ENCODE measurements around the gene CACNB4.
"Not testable (repeated sequence)": the region's sequence is repeated elsewhere in the genome, so short reads cannot be mapped to it uniquely, and the experiment has no call there.

Gene CACNB4

DNA sequence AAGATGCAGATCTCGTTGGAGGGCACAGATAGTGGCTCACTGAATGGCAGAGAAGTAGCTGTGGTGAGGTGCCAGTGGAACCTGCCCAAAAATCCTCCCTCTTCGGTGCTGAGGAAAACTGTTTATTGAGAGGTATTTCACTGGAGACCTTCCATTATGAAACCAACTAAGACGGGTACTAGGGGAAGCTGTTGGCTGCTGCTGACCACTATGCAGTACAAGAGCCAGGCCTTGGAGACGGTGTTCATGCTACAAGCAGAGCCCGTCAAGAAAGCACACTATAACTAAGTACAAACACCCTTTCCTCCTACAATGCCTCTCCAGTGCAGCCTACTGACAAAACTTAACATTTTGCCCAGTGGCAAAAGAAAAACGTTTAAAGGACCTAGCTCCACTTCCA lies 275.2 kb downstream of the CACNB4 start:
- no peak for DNase-seq (ENCODE audit: low read depth in 2 of 2)

DNA sequence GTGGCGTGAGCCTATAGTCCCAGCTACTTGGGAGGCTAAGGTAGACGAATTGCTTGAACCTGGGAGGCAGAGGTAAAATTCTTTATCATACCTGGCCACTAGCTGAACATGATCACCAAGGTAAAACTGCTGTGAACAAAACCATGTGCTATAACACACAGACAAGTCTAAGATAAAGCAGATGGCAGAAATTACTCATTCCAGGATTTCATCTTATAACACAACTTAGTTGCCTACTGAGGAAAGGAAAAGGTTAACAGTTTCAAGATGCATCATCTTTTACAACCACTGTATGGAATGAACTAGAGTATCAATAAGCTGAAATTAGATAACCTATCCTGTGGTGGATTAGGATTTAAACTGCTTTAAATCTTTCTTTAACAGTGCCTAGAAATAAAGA lies 278.9 kb downstream of the CACNB4 start:
- no peak for DNase-seq (ENCODE audit: low read depth in 2 of 2)

DNA sequence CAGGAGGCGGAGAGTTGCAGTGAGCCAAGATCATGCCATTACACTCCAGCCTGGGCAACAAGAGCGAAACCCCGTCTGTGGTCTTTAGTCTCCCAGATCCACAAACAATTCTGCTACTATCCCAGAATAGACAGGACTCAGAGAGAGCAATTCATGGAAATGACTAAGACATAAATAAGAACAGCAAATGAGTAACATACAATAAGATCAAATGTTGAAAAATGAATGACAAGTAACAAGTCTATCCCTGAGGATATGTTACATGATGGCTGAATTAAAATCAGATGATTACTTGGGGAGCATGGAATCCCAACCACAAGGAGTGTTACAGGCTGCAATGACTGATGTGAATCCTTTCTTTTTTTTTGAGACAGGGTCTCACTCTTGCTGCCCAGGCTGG lies 280.9 kb downstream of the CACNB4 start:
- no peak for DNase-seq (ENCODE audit: low read depth in 2 of 2)

GRCh38 chr2:151816843-151817242 lies 282.0 kb downstream of the CACNB4 start:
- DNase-seq (ENCODE audit: low read depth in 2 of 2), result no peak

DNA sequence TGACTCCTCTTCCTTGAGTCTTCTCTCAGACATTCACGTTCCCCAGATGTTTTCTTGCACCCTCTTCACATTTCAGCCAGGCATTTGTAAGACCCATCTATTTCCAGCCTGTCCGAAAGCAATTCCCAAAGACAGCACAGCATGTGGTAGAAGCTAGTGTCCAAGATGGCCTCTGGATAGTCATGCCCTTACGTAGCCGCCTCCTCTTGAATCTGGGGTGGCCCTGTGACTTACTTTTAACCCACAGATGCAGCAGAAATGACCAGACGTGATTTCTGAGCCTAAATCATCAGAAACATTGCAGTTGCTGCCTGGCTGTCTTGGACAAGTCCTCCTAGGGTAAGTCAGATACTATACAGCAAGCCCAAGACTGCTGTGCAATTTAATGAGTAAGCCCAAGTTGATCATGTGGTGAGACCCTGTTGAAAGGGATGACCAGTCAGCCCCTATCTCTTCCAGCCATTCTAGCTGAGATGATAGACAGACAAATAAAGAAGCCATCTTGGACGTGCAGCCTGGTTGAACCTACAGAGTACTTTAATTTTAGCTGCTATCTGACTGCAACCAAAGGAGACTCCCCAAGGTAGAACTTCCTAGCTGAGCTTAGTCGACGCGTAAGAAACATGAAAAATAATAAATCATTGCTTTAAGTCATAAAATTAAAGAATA lies 282.9 kb downstream of the CACNB4 start:
- DNase-seq (ENCODE audit: low read depth in 2 of 2), result no peak

- no peak for DNase-seq (ENCODE audit: low read depth in 2 of 2)
Observed at GRCh38 chr2:151810489-151810888, 288.4 kb downstream of the CACNB4 start.

DNA sequence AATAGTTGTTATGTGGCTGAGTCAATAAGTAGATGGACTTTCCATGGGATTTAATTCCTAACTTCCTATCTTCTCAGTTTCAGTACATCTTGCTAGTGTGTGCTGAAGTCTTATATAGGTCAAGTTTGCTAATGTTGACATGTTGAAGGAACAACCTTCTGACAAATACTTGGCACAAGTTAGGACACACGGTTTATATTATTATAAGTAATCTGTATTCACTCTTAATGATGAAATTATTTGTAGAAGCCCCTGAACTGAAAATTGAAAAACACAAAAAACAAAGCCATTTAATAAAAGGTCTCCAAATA lies 289.8 kb downstream of the CACNB4 start:
- no peak for DNase-seq (ENCODE audit: low read depth in 2 of 2)

DNA sequence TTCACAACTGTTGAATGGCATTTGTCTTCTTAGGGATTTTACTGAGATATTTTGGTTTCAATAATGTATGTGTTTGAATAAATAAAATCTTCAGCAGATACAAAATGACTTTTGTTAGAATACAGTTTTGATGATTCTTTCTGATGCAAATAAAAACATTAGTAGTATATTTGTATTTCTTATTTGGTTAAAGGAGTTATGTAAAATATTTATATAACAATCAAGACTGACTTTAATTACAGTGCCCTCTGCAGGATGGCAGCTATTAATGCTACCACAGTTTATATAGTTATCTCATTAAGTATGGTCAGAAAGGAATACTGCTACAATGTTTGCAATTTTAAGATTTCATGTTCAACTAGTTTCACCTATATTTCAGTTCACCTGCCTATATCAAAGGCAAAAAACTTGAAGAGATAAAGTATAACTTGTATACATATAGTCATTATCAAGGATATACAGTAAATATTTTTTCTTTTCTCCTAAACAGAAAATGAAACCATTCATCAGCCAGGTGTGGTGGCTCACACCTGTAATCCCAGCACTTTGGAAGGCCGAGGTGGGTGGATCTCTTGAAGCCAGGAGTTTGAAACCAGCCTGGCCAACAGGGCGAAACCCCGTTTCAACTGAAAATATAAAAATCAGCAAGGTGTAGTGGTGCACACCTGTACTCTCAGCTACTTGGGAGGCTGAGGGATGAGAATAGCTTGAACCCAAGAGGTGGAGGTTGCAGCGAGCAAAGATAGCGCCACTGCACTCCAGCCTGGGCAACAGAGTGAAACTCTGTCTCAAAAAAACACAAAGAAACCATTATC lies 290.4 kb downstream of the CACNB4 start:
- no peak for DNase-seq (ENCODE audit: low read depth in 2 of 2)

DNA sequence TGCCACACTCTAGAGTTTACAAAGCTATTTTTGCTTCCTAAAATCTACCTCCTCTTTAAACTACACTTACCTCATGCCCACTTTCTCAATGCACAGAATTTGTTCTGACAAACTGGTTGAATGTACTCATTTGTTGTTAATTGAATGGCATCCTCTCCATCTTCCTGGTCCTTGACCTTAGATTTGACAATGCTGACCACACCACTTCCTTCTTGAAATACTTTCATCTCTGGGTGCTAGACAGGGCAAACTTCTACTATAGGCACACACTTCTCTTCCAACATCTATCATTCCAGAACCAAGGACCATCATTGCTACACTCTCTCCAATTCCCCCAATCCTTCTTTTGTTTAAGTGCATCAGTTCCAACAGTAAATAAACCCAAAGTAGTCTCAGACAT lies 292.9 kb downstream of the CACNB4 start:
- no peak for DNase-seq (ENCODE audit: low read depth in 2 of 2)

- DNase-seq (ENCODE audit: low read depth in 2 of 2), result no peak
Observed at GRCh38 chr2:151805343-151805742, 293.5 kb downstream of the CACNB4 start.

GRCh38 chr2:151803811-151804210 lies 295.0 kb downstream of the CACNB4 start:
- no peak for DNase-seq (ENCODE audit: low read depth in 2 of 2)

GRCh38 chr2:151802315-151802714 lies 296.5 kb downstream of the CACNB4 start:
- DNase-seq (ENCODE audit: low read depth in 2 of 2), result no peak

DNA sequence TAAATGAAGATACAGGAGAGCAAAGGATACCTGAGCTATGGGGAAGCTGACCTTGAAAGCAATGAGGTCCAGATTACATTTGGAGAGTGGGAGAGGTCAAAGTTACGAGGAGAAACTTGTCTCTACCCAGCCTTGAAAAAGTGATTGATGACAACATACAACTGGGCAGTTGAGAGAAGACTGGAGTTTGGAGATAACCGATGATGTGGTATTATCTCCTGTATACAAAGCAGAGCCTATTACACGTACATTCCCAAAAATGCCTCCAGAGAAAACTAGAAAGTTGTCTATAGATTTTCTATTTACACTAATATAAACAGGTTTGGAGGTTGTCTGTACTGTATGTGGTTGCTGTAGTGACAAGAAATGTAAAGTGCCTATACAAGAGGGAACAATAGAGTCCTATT lies 299.0 kb downstream of the CACNB4 start:
- no peak for DNase-seq (ENCODE audit: low read depth in 2 of 2)

DNA sequence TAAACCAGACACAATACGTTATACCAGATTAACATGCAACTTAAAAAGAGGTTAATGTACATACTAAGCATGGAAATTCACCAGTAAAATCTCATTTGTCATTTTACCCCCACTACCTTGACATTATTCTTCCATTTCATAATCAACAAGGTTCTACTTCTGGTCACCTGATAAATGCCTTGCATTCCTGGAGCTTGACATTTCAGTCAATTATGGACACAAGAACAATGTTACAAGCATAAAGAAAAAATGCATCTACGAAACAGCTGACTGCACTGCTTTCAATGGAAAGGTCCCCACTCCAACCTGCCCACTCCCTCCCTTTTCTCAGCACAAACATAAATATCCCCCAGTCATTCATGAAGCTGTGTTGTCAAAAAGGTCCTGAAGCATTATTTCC lies 302.1 kb downstream of the CACNB4 start:
- DNase-seq (ENCODE audit: low read depth in 2 of 2), result no peak

DNA sequence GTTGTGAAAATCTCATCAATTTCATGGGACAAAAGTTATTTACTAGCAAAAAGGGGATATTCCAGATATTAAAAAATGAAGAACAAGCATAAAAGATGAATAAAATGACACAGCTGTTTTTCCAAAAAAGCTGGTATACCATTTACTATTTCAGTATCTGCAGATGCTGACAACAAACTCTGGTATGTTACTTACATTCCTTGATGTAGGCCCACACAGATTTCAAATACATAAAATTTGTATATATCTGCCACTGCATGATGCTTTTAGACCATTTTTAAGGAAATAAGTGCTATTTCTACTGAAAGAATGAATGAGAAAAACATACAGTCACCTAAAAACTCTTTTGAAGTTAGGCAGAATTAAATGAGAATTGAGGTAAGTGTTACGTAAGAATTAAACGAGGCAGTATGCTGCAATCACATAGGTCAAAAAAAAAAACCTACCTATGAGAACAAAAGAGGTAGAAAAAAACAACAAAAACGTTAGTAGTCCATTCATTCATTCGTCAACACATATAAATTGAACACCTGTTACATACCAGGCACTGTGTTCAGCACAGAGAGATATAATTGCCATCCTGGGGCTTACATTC lies 303.1 kb downstream of the CACNB4 start:
- no peak for DNase-seq (ENCODE audit: low read depth in 2 of 2)

GRCh38 chr2:151794422-151794821 lies 304.4 kb downstream of the CACNB4 start:
- not testable (repeated sequence) for DNase-seq (ENCODE audit: low read depth in 2 of 2)

- DNase-seq (ENCODE audit: low read depth in 2 of 2), result no peak
Observed at GRCh38 chr2:151793123-151793522, 305.7 kb downstream of the CACNB4 start.

DNA sequence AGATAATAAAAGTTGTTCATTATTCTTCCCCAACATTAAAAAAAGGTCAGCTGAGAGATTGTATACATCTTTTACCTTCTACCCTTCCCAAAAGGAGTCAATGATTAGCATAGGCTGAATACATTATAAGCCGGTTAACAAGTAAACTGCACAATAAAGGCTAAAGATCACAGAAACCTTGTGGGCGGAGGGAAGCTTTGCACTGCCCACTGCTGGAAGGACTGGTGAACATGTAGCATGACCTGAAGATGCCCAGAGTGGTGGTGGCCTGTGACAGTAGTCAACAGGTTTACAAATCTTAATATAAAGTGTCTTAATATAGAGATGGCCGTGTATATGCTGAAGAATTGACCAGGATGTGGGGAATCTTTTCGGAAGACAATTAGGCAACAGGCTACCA lies 306.3 kb downstream of the CACNB4 start:
- DNase-seq (ENCODE audit: low read depth in 2 of 2), result no peak

GRCh38 chr2:151791545-151791944 lies 307.3 kb downstream of the CACNB4 start:
- no peak for DNase-seq (ENCODE audit: low read depth in 2 of 2)

- DNase-seq (ENCODE audit: low read depth in 2 of 2), result no peak
Observed at GRCh38 chr2:151790689-151791088, 308.2 kb downstream of the CACNB4 start.

GRCh38 chr2:151789055-151789834 lies 309.6 kb downstream of the CACNB4 start:
- DNase-seq (ENCODE audit: low read depth in 2 of 2), result no peak

DNA sequence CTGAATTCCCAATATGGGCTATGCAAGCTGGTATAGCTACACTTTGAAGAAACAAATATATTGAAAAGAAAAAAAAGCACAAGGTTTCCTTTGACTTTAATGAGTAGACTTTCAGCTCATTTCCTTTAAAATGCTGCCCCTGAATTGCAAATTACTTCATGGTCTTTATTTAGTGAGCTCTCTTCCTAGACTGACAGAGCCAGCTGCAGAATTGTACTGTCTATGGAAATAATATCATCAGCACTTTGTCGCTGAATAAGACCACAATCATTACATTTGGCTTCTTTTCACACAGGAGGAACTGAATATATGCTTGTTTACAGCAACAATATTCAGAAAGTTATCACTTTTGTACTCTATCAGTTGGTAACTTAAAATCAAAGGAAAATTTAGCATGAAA lies 312.4 kb downstream of the CACNB4 start:
- DNase-seq (ENCODE audit: low read depth in 2 of 2), result no peak

All from activated CD4-positive, alpha-beta T cell treated with anti-CD3 and anti-CD28 coated beads for 24 hours (primary cell).